ENCODE results near the gene CD8A.
"Not testable (repeated sequence)": the region's sequence is repeated elsewhere in the genome, so short reads cannot be mapped to it uniquely, and the experiment has no call there.

CD8A gene

DNA sequence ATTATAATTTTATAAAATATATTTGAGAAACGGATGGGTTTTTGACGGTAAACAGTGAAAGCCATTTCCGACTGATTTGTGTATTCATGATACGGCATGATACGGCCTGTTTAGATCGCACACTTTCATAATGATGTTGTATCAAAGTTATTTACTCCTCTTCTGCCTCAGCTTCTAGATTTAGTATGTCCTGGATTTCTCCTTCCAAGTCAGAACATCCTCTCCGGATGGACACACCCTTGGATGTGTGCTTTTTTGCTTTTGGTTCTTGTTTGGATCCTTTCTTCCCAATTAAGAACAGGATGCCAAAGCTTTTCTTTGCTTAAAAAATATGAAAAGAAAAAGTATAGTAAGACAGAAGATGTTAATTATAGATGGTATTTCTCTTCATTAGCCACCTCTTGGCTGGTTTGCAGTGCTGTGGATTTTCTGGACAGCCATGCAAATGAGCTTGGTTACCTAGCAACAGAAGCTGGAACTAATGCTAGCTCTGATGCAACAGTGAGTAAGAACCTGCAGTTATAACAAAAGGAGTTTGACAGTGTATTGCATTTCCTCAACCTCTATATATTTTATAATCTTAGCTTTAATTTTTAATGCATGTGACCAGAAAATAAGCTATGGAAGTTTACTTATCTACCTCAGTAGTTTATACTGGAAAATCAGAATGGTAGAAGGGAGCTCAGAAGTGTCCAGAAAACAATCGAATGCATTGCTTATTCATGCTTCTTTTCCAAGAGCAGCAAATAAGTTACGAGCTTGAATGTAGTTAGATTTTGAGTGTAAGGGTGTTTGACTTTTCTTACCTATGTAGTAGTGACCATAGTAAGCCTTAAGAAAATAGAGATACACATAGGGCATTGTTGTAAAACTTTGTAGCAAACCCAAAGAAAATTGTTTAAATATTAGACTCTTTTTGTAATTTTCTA lies 42.7 kb downstream of the CD8A start:
- TF ChIP-seq, protein P1, sequence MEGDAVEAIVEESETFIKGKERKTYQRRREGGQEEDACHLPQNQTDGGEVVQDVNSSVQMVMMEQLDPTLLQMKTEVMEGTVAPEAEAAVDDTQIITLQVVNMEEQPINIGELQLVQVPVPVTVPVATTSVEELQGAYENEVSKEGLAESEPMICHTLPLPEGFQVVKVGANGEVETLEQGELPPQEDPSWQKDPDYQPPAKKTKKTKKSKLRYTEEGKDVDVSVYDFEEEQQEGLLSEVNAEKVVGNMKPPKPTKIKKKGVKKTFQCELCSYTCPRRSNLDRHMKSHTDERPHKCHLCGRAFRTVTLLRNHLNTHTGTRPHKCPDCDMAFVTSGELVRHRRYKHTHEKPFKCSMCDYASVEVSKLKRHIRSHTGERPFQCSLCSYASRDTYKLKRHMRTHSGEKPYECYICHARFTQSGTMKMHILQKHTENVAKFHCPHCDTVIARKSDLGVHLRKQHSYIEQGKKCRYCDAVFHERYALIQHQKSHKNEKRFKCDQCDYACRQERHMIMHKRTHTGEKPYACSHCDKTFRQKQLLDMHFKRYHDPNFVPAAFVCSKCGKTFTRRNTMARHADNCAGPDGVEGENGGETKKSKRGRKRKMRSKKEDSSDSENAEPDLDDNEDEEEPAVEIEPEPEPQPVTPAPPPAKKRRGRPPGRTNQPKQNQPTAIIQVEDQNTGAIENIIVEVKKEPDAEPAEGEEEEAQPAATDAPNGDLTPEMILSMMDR (IDR thresholded peaks at IDR 0.05; ENCODE audit: insufficient read depth, low read depth, low read length, missing control alignments): no peak
- no peak overlapping the region for H3K4me3 ChIP-seq (ENCODE audit: low read depth, low read length)
- peak; percentile 57 for DNase-seq (ENCODE audit: low read depth)

DNA sequence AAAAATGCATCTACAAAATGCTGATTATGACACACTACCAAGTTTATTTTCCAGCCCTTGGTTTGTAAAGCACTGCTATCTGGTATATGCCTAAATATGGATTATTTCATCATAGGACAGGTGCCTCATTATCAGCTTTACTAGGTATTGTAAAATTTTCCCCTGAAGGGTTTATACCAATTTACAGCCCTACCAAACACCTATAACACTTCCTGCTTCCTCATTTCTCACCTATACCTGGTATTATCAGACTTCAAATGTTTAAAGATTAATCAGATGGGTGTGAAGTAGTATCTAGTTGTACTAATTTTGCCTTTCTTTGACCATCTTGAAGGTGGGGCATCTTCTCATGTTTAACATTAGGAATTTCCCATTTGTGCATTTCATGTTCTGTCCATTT lies 43.8 kb downstream of the CD8A start:
- TF ChIP-seq, protein P1 (IDR thresholded peaks at IDR 0.05; ENCODE audit: insufficient read depth, low read depth, low read length, missing control alignments): no peak
- no peak overlapping the region for H3K4me3 ChIP-seq (ENCODE audit: low read depth, low read length)
- DNase-seq (ENCODE audit: low read depth): no peak

DNA sequence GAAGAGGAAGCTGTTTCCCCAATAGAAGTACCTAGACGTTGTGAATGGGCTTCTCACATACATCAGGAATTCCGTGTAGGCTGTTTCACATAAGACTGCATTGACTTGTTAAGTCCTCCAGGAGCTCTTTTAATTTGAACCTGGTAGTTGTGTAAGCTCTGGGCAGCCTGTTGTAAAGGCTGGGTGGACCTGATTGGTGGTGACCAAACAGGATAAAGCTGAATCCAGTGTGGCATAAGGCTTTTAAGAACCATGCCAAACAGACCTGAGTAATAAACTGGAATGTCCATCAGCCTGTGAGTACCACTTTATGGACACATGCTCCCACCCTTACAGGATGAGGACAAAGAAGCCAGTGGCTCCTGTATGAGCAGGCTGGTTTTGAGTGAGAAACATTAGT lies 46.6 kb downstream of the CD8A start:
- TF ChIP-seq, protein P1 (IDR thresholded peaks at IDR 0.05; ENCODE audit: insufficient read depth, low read depth, low read length, missing control alignments): no peak
- no peak overlapping the region for H3K4me3 ChIP-seq (ENCODE audit: low read depth, low read length)
- DNase-seq (ENCODE audit: low read depth): no peak

- DNase-seq (ENCODE audit: low read depth); H3K4me3 ChIP-seq (ENCODE audit: low read depth, low read length): not testable (repeated sequence)
Observed at GRCh38 chr2:86741889-86742498, 48.7 kb downstream of the CD8A start.

- not testable (repeated sequence) for DNase-seq (ENCODE audit: low read depth)
Observed at GRCh38 chr2:86739889-86740288, 50.8 kb downstream of the CD8A start.

GRCh38 chr2:86739485-86739884 lies 51.2 kb downstream of the CD8A start:
- not testable (repeated sequence) for DNase-seq (ENCODE audit: low read depth); H3K4me3 ChIP-seq (ENCODE audit: low read depth, low read length)

More at GRCh38 chr2:86739889-86740288, 50.8 kb downstream of the CD8A start:
- not testable (repeated sequence) for H3K4me3 ChIP-seq (ENCODE audit: low read depth, low read length)

GRCh38 chr2:86734896-86735295 lies 55.8 kb downstream of the CD8A start:
- not testable (repeated sequence) for DNase-seq (ENCODE audit: low read depth); H3K4me3 ChIP-seq (ENCODE audit: low read depth, low read length)

Data from GM12865 (cell line).